Skeletal muscle tissue (tissue), 4 donors: Measurements from ENCODE around the gene DNAJC1. TPM values are rescaled to one million over a fixed set of nuclear protein-coding genes. Genes with fewer than 3 reads are reported as not detected.

Experiments used
- H3K27ac ChIP-seq: one replicate; pipeline ENCODE4 v1.7.0; 2013; ENCODE audit warnings: mild to moderate bottlenecking, low read depth, low read length, inconsistent platforms
- H3K27me3 ChIP-seq, 3 donors: one replicate each; pipeline ENCODE4 v1.7.0; 2013; ENCODE audit warnings: low read length in 3 of 3; ENCODE audit not compliant: control insufficient read depth in 3 of 3, insufficient read depth in 3 of 3
- H3K36me3 ChIP-seq, 3 donors: one replicate each; pipeline ENCODE4 v1.7.0; 2013; ENCODE audit warnings: low read length in 3 of 3; ENCODE audit not compliant: control insufficient read depth in 3 of 3, insufficient read depth in 3 of 3
- H3K4me1 ChIP-seq, 3 donors: one replicate each; pipeline ENCODE4 v1.7.0; 2013; ENCODE audit warnings: low read length in 3 of 3, mild to moderate bottlenecking in 3 of 3; ENCODE audit not compliant: control insufficient read depth in 3 of 3, insufficient read depth in 3 of 3
- H3K4me3 ChIP-seq, 3 donors: one replicate each; pipeline ENCODE4 v1.7.0; 2013; ENCODE audit warnings: low read length in 3 of 3
- H3K9ac ChIP-seq, 3 donors: one replicate each; pipeline ENCODE4 v1.7.0; 2013; ENCODE audit warnings: low read length in 3 of 3, mild to moderate bottlenecking in 3 of 3, moderate library complexity in 2 of 3, low read depth in 1 of 3
- H3K9me3 ChIP-seq, 3 donors: one replicate each; pipeline ENCODE4 v1.7.0; 2013; ENCODE audit warnings: low read length in 3 of 3; ENCODE audit not compliant: control insufficient read depth in 3 of 3
- total RNA-seq: library from RNA; depleted of rRNA; stranded (reverse); fragments of >200 nt; gene quantifications from one replicate; pipeline ENCODE4 v1.2.3, GENCODE V29; 2014
- donor health status: Osteomylitis.

The DNAJC1 gene
- total RNA-seq, 1 donor from 2014 or later, result 9.9 TPM

DNA sequence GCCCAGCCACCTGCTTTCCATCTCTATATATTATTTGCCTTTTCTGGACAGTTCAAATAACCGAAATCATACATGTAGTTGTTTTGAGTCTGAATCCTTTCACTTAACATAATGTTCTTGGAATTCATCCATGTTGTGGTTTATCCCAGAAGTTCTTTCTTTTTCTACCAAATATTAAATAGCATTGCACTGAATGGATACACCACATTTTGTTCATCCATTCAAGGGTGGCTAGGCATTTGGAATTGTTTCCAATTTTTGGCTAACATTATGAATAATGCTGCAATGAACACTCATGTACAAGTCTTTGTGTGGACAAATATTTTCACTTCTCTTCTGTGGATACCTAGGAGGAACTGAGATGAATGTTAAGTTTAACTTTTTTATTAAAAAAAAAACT lies 18.0 kb downstream of the DNAJC1 start:
- no peaks in the 10 kb centered on the region for H3K27me3 ChIP-seq
- H3K9ac ChIP-seq, result no peak overlapping the region
- no peak overlapping the region for H3K27ac ChIP-seq
- peaks cover 0 to 2% (median 0%) of the 10 kb centered on the region in 3 donors for H3K4me1 ChIP-seq
- no peaks in the 10 kb centered on the region for H3K36me3 ChIP-seq
- no peak overlapping the region for H3K4me3 ChIP-seq
- no peaks in the 10 kb centered on the region for H3K9me3 ChIP-seq

DNA sequence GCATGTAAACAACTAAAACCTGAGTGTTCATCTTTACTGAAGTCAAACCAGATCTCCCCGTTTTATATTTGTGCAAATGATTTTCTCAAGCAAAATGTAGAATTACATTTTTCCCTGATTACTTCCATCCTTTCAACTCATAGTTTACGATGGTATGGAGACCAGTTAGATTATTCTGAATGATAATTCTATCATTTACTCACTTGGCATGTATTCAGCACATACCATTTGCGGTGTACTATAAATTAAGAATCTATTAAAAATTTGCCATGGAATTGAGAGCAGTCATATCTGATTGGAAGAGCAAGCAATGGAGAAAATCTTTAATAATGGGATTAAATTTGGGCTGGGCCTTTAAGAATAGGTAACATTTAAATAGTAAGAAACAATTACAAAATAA lies 22.4 kb downstream of the DNAJC1 start:
- Histone ChIP-seq H3K36me3 (no peaks in the 10 kb centered on the region), H3K27ac (no peak overlapping the region), H3K4me3 (no peak overlapping the region), H3K27me3 (no peaks in the 10 kb centered on the region), H3K9ac (no peak overlapping the region), H3K4me1 (no peaks in the 10 kb centered on the region), H3K9me3 (no peaks in the 10 kb centered on the region)

DNA sequence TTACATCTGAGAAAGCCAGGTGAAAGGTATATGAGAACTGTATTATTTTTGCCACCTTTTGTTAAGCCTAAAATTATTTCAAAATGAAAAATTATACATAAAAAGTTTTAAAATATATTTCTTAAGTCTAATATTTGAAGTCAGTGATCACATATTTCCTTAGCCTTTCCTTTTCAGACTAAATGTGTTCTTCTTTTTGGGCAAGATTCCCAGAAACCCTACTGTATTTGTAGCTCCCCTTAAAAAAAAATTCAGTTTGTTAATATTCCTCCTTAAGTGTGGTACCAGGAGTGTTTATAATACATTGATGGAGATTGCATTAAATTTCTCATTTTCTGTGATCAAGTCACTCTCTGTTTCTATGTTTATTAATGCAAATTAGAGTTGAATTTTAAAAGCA lies 22.8 kb downstream of the DNAJC1 start:
- Histone ChIP-seq H3K36me3 (no peaks in the 10 kb centered on the region), H3K9ac (no peak overlapping the region), H3K9me3 (no peaks in the 10 kb centered on the region), H3K27ac (no peak overlapping the region), H3K4me1 (no peaks in the 10 kb centered on the region), H3K4me3 (no peak overlapping the region), H3K27me3 (no peaks in the 10 kb centered on the region)

DNA sequence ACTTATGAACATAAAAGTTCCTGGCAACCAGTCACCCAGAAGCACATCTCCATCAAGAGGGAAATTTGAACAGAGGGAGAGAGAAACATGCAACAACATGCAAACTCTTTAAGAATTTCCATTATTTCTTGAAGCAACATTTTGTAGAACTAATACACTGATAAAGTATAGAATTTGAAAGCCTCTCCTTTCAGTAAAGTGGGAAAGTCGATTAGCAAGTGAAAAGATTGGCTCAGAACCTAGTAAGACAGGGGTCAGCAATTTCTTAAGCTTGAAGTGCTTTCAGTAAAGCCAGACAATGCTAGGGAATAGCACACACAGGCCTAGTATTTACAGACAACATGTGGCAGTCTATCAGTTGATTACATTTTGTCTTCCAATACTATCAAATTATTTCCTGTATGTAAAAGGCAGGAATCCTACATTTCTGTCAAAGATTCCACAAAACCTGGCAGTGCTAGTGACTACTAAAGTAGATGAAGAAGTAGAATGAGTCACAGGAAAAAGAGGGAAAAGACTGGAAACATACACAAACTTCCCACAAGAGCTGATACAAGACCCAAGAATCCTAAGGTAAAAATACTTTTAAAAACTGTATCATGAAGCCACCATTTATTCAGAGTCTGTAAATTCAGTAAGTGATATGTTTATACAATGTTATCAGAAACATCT lies 25.2 kb downstream of the DNAJC1 start:
- Histone ChIP-seq H3K4me1 (no peaks in the 10 kb centered on the region), H3K9ac (no peak overlapping the region), H3K27ac (no peak overlapping the region), H3K36me3 (no peaks in the 10 kb centered on the region), H3K9me3 (no peaks in the 10 kb centered on the region), H3K4me3 (no peak overlapping the region), H3K27me3 (no peaks in the 10 kb centered on the region)

DNA sequence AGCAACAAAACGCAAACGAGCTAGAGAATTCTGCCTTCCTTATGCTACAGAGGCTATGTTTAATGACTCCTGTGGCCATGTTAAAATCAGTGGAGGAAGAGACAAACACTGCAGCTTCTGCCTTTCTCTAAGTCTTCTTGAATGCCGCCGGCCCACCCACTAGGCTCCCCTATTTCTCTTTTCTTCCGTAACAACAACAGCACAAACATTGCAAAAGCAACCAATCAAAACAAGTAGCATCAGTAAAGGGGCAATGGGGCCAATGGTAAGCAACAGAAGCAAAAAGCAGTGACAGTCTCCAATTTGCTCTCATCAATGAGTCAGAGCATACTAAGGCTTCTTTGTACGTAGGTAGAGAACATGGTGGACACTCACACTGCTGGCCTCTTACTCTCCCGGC lies 26.8 kb downstream of the DNAJC1 start:
- H3K27me3 ChIP-seq, result no peaks in the 10 kb centered on the region
- H3K27ac ChIP-seq, result no peak overlapping the region
- H3K4me1 ChIP-seq, result no peaks in the 10 kb centered on the region
- H3K36me3 ChIP-seq, result no peaks in the 10 kb centered on the region
- no peak overlapping the region for H3K4me3 ChIP-seq
- no peak overlapping the region for H3K9ac ChIP-seq
- no peaks in the 10 kb centered on the region for H3K9me3 ChIP-seq

DNA sequence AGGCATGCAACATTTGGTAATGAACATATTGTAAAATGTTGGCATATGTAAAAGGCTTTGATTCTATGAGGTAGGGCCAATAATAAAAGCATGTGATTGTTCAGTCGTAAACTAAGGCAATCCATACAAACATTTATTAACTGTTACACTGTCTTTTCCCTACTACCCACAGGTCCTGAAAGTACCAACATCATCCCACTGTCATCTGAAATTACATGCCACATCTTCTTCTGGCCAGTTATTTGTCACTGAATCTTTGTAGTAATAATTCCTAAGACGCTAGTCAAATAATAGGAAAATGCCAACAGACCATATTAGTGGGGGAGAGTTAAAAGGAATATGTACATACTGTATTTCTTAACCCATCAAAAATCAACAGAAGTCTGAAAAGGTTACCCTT lies 27.2 kb downstream of the DNAJC1 start:
- H3K9ac ChIP-seq, result no peak overlapping the region
- no peak overlapping the region for H3K27ac ChIP-seq
- no peaks in the 10 kb centered on the region for H3K36me3 ChIP-seq
- no peak overlapping the region for H3K4me3 ChIP-seq
- H3K9me3 ChIP-seq, result no peaks in the 10 kb centered on the region
- H3K4me1 ChIP-seq, result no peaks in the 10 kb centered on the region
- H3K27me3 ChIP-seq, result no peaks in the 10 kb centered on the region

DNA sequence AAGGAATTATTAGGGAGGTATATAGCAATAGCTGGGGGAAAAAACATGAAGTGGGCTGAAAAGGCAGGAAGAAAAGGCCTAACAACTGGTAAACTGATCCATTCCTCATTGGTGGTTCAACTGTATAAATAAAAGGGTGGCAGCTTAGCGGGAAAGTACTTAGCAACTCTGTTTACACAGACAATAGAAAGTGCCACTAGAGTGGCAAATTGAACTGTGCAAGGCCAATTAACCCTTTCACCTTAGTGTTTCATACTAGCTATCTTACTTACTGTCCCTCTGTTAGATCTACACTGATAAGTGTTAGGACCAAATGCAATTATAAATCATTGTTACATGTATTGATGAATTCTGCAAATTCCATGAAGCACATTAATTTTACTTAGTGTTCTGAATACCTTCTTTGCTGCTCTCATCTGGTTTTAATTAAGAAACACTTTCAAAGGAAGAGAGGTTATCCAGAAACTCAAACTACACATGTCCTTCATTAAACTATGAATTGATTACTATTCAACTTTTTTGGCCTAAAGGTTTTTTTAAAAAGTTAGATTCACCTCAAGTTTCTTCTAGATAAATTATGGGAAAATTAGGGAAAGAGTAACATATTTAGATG lies 28.0 kb downstream of the DNAJC1 start:
- Histone ChIP-seq H3K27ac (no peak overlapping the region), H3K4me1 (no peaks in the 10 kb centered on the region), H3K9me3 (no peaks in the 10 kb centered on the region), H3K9ac (no peak overlapping the region), H3K4me3 (no peak overlapping the region), H3K36me3 (no peaks in the 10 kb centered on the region), H3K27me3 (no peaks in the 10 kb centered on the region)

DNA sequence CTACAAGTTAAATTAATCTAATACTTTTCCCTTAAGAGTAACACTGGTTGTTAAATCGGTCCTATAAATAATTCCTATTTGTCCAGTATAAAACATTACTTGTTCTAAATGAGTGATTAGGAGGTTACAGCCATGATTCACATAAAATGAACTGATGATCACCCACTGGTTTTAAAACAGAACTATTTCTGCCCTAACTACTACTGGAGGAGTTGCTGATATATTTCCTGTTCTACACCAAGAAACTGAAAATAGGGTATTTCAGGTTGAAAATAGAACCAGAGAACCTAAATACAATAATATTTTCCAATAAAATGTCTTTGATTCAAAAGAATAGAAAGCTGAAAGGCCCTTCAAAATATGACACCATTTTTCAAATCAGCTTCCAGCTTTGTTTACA lies 30.9 kb downstream of the DNAJC1 start:
- no peaks in the 10 kb centered on the region for H3K9me3 ChIP-seq
- no peak overlapping the region for H3K9ac ChIP-seq
- no peak overlapping the region for H3K27ac ChIP-seq
- H3K4me3 ChIP-seq, result no peak overlapping the region
- H3K36me3 ChIP-seq, result no peaks in the 10 kb centered on the region
- H3K27me3 ChIP-seq, result no peaks in the 10 kb centered on the region
- H3K4me1 ChIP-seq, result no peaks in the 10 kb centered on the region

DNA sequence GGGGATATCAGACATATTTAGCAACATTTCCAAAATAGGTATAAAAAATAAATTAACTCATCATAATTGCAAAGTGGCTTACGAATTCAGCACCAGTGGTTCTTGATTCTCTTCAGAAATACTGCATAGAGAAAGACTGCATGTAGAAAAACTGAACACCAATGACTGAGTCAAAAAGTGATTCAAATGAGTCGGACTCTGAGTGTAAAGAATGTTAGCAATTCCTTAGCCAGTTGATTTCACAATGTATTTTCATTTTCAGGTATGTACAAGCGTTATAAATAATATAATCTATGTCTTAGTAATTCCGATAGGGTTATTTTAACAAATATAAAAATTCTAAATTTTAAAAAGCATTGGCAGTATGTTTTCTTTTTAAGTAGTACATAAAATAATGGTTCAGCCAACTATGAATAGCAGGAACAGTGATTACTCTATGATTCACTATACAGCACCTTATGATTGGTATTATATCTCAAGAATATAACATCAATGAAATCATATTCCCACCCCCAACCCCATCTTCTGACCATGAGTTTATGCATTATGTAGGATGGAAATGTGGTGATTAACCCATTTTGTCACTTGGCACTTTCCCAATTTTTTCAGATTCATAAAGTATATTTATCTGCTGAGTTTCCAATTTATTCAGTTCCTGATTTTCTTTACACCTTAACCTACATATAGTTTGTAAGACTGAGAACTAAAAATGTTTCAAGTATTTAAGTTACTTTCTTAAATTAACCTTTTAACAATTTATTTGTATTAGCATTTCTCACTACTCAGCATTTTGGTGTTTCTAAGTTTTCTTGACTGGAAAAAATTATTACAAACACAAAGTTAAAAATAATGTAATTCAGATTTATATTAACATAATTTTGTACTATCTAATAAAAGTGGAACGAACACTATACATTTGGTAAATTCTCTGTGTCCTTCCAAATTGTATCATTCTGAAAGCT lies 33.9 kb downstream of the DNAJC1 start:
- Histone ChIP-seq H3K9me3 (no peaks in the 10 kb centered on the region), H3K36me3 (no peaks in the 10 kb centered on the region), H3K27me3 (no peaks in the 10 kb centered on the region), H3K9ac (no peak overlapping the region), H3K4me1 (no peaks in the 10 kb centered on the region), H3K27ac (no peak overlapping the region), H3K4me3 (no peak overlapping the region)
